Liver (tissue), 9 donors: Measurements from ENCODE around the gene PDZD8. TPM values are rescaled to one million over a fixed set of nuclear protein-coding genes. Genes with fewer than 3 reads are reported as not detected.

ENCODE experiments used
- DNase-seq: peaks from one replicate; pipeline ENCODE4 v3.0.0-alpha.2; 2017; ENCODE audit warnings: low spot score
- H3K27ac ChIP-seq, 2 donors: one replicate each; pipeline ENCODE4 v1.7.0; 2013; ENCODE audit warnings: inconsistent platforms in 2 of 2, low read length in 2 of 2, control low read depth in 1 of 2, low read depth in 1 of 2, mild to moderate bottlenecking in 1 of 2
- H3K27me3 ChIP-seq, 4 donors: one replicate each; pipeline versions ENCODE4 v1.6.1 to v1.7.0; 2013; ENCODE audit warnings: low read length in 3 of 4, inconsistent platforms in 1 of 4, mild to moderate bottlenecking in 1 of 4, moderate library complexity in 1 of 4; ENCODE audit not compliant: control insufficient read depth in 4 of 4, insufficient read depth in 4 of 4
- H3K36me3 ChIP-seq, 4 donors: one replicate each; pipeline versions ENCODE4 v1.6.1 to v1.7.0; 2013; ENCODE audit warnings: low read length in 3 of 4, mild to moderate bottlenecking in 3 of 4, low read depth in 1 of 4, moderate library complexity in 1 of 4; ENCODE audit not compliant: control insufficient read depth in 4 of 4, insufficient read depth in 3 of 4
- H3K4me1 ChIP-seq, 4 donors: one replicate each; pipeline versions ENCODE4 v1.6.1 to v1.7.0; 2013; ENCODE audit warnings: low read length in 3 of 4, mild to moderate bottlenecking in 3 of 4, moderate library complexity in 1 of 4; ENCODE audit not compliant: control insufficient read depth in 4 of 4, insufficient read depth in 4 of 4
- H3K4me3 ChIP-seq, 3 donors: one replicate each; pipeline versions ENCODE4 v1.6.1 to v1.7.0; 2013; ENCODE audit warnings: low read length in 3 of 3, control low read depth in 1 of 3, low read depth in 1 of 3, mild to moderate bottlenecking in 1 of 3
- H3K9ac ChIP-seq, 2 donors: one replicate each; pipeline ENCODE4 v1.7.0; 2013; ENCODE audit warnings: low read length in 2 of 2, mild to moderate bottlenecking in 2 of 2, moderate library complexity in 2 of 2, control low read depth in 1 of 2, low read depth in 1 of 2
- H3K9me3 ChIP-seq, 4 donors: one replicate each; pipeline versions ENCODE4 v1.6.1 to v1.7.0; 2013; ENCODE audit warnings: low read length in 3 of 4; ENCODE audit not compliant: control insufficient read depth in 4 of 4
- ATF3 ChIP-seq: IDR thresholded peaks from 2 replicates; pipeline ENCODE4 v1.6.1; 2016; ENCODE audit warnings: antibody characterized with exemption
- CTCF ChIP-seq: fragments of 150-350 bp; IDR thresholded peaks from 2 replicates; pipeline ENCODE4 v1.5.1; 2017; ENCODE audit warnings: improper control_type of control experiment, low read depth, low read length; ENCODE audit not compliant: missing input control
- EGR1 ChIP-seq, 2 donors: IDR thresholded peaks; 2 replicates each; pipeline ENCODE4 v1.6.1; 2016 to 2018; ENCODE audit warnings: antibody characterized with exemption in 2 of 2, low read depth in 2 of 2
- FOXA1 ChIP-seq: IDR thresholded peaks from 2 replicates; pipeline ENCODE4 v1.6.1; 2016; ENCODE audit warnings: antibody characterized with exemption
- FOXA2 ChIP-seq: IDR thresholded peaks from 2 replicates; pipeline ENCODE4 v1.6.1; 2016; ENCODE audit warnings: antibody characterized with exemption
- GABPA ChIP-seq, 2 donors: IDR thresholded peaks in 1 of 2; conservative IDR thresholded peaks in 1 of 2; 2 replicates each; pipeline ENCODE4 v1.6.1; 2016; ENCODE audit warnings: antibody characterized with exemption in 2 of 2, mild to moderate bottlenecking in 1 of 2, moderate library complexity in 1 of 2
- HNF4A ChIP-seq, 2 donors: conservative IDR thresholded peaks; 2 replicates each; pipeline ENCODE4 v1.6.1; 2016; ENCODE audit warnings: antibody characterized with exemption in 2 of 2, mild to moderate bottlenecking in 2 of 2
- HNF4G ChIP-seq: IDR thresholded peaks from 2 replicates; pipeline ENCODE4 v1.6.1; 2016; ENCODE audit warnings: antibody characterized with exemption
- JUND ChIP-seq, 2 donors: IDR thresholded peaks; 2 replicates each; pipeline ENCODE4 v1.6.1; 2016; ENCODE audit warnings: antibody characterized with exemption in 2 of 2
- NR2F2 ChIP-seq: IDR thresholded peaks from 2 replicates; pipeline ENCODE4 v1.6.1; 2016; ENCODE audit warnings: antibody characterized with exemption
- RAD21 ChIP-seq, 2 donors: IDR thresholded peaks; 2 replicates each; pipeline ENCODE4 v1.6.1; 2016; ENCODE audit warnings: antibody characterized with exemption in 2 of 2, mild to moderate bottlenecking in 2 of 2
- REST ChIP-seq: IDR thresholded peaks from 2 replicates; pipeline ENCODE4 v1.6.1; 2016; ENCODE audit warnings: antibody characterized with exemption, mild to moderate bottlenecking
- RXRA ChIP-seq, 2 donors: IDR thresholded peaks; 2 replicates each; pipeline ENCODE4 v1.6.1; 2017 to 2018; ENCODE audit warnings: antibody characterized with exemption in 2 of 2, mild to moderate bottlenecking in 1 of 2
- TAF1 ChIP-seq: conservative IDR thresholded peaks from 2 replicates; pipeline ENCODE4 v1.6.1; 2016; ENCODE audit warnings: antibody characterized with exemption, mild to moderate bottlenecking
- YY1 ChIP-seq: IDR thresholded peaks from 2 replicates; pipeline ENCODE4 v1.6.1; 2016; ENCODE audit warnings: antibody characterized with exemption, mild to moderate bottlenecking
- WGBS: extraction: QIAGEN DNeasy Blood & Tissue Kit; methylation state at CpG from one replicate; pipeline ENCODE4 v1.1.7; 2013; 5-methylcytosine and 5-hydroxymethylcytosine counted together
- polyA plus RNA-seq, 2 donors: library from polyadenylated mRNA; stranded (reverse) in 1 of 2; unstranded in 1 of 2; fragments of 200-250 nt in 1 of 2; fragments of >200 nt in 1 of 2; fragmentation: Nextera tagmentation in 1 of 2; extraction: Ambion mirVana in 1 of 2; gene quantifications; one replicate each; pipeline versions ENCODE4 v1.2.1 to v1.2.3, GENCODE V29; 2013 to 2015
- total RNA-seq, 2 donors: library from RNA; depleted of rRNA; stranded (reverse); fragments of >200 nt; gene quantifications; one replicate each; pipeline ENCODE4 v1.2.3, GENCODE V29; 2014
- TF ChIP-seq, protein P1 (sequence below): IDR thresholded peaks from 2 replicates; pipeline ENCODE4 v1.6.1; 2016; ENCODE audit warnings: antibody characterized with exemption
- TF ChIP-seq, protein P2 (sequence below): IDR thresholded peaks from 2 replicates; pipeline ENCODE4 v1.6.1; 2016; ENCODE audit warnings: antibody characterized with exemption
- donor health status: healthy.
- donor health status: healthy.
- donor health status: healthy.
- donor health status: healthy.
- donor health status: healthy.

The PDZD8 gene
- total and polyA plus RNA-seq, 4 donors: 9.3 to 38.9 (median 15.1) TPM

DNA sequence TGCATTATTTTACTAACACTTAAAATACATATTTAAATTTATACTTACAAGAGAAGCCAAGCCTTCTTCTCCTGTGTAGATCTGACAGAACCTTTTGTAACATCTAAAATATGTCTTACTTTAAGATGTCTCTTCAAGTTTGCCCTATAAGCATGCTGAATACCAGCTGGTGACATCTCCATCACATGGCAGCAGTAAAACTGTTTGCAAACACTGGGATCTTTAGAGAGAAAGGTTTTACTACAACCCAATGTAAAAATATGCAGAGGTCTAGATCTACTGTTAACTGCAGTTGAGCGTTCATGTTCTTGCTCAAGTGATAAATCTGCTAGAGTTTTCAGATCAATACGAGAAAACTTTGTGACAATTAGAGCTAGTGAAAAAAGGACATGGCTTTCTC is 23.2 kb downstream of the PDZD8 start:
- TF ChIP-seq YY1: no peak
- TF ChIP-seq TAF1: no peak
- TF ChIP-seq HNF4G: no peak
- TF ChIP-seq RAD21 (IDR thresholded peaks at IDR 0.05): no peak
- no peak for TF ChIP-seq NR2F2
- no peak for TF ChIP-seq EGR1 (IDR thresholded peaks at IDR 0.05; ENCODE audit: low read depth in 2 of 2)
- TF ChIP-seq FOXA1: no peak
- TF ChIP-seq CTCF: no peak
- no peak for TF ChIP-seq HNF4A (conservative IDR thresholded peaks at IDR 0.05)
- no peak for TF ChIP-seq FOXA2
- no peak for TF ChIP-seq JUND (IDR thresholded peaks at IDR 0.05)
- TF ChIP-seq GABPA (IDR thresholded peaks at IDR 0.05 in 1 of 2, conservative IDR thresholded peaks at IDR 0.05 in 1 of 2): no peak
- TF ChIP-seq RXRA (IDR thresholded peaks at IDR 0.05): no peak
- TF ChIP-seq ATF3: no peak
- TF ChIP-seq, protein P1, sequence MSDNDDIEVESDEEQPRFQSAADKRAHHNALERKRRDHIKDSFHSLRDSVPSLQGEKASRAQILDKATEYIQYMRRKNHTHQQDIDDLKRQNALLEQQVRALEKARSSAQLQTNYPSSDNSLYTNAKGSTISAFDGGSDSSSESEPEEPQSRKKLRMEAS: no peak
- TF ChIP-seq, protein P2, sequence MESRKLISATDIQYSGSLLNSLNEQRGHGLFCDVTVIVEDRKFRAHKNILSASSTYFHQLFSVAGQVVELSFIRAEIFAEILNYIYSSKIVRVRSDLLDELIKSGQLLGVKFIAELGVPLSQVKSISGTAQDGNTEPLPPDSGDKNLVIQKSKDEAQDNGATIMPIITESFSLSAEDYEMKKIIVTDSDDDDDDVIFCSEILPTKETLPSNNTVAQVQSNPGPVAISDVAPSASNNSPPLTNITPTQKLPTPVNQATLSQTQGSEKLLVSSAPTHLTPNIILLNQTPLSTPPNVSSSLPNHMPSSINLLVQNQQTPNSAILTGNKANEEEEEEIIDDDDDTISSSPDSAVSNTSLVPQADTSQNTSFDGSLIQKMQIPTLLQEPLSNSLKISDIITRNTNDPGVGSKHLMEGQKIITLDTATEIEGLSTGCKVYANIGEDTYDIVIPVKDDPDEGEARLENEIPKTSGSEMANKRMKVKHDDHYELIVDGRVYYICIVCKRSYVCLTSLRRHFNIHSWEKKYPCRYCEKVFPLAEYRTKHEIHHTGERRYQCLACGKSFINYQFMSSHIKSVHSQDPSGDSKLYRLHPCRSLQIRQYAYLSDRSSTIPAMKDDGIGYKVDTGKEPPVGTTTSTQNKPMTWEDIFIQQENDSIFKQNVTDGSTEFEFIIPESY: no peak
- no peak for TF ChIP-seq REST
- Histone ChIP-seq H3K4me3 (no peak overlapping the region), H3K27me3 (no peaks in the 10 kb centered on the region), H3K36me3 (no peaks in the 10 kb centered on the region), H3K4me1 (peaks cover 0 to 24% (median 11%) of the 10 kb centered on the region in 4 donors), H3K9me3 (no peaks in the 10 kb centered on the region), H3K9ac (no peak overlapping the region), H3K27ac (no peak overlapping the region)
- no peak for DNase-seq
- WGBS: 65% methylated on average over 2 of the region's 2 CpGs

DNA sequence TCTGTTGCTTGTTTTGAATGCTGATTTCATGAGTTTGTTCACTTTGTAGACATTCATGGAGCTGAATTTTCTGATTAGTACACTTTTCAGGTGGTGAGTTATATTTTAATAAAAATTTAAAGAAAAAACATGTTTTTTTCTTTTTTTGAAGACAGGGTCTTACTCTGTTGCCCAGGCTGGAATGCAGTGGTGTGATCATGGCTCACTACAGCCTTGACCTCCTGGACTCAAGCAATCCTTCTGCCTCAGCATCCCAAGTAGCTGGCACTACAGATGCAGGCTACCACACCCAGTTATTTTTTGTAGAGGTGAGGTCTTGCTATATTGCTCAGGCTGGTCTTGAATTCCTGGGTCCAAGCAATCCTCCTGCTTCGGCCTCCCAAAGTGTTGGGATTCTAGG is 23.7 kb downstream of the PDZD8 start:
- no peaks in the 10 kb centered on the region for H3K36me3 ChIP-seq
- peaks cover 2 to 24% (median 10%) of the 10 kb centered on the region in 4 donors for H3K4me1 ChIP-seq
- TF ChIP-seq CTCF (no peak), GABPA (IDR thresholded peaks at IDR 0.05 in 1 of 2, conservative IDR thresholded peaks at IDR 0.05 in 1 of 2) (no peak), TAF1 (no peak), HNF4A (conservative IDR thresholded peaks at IDR 0.05) (no peak), RAD21 (IDR thresholded peaks at IDR 0.05) (no peak), FOXA2 (no peak), FOXA1 (no peak), ATF3 (no peak), NR2F2 (no peak), JUND (IDR thresholded peaks at IDR 0.05) (no peak)
- TF ChIP-seq, protein P2: no peak
- no peak for DNase-seq
- no peak overlapping the region for H3K4me3 ChIP-seq
- WGBS: 91% methylated on average over 1 of the region's 1 CpG
- no peaks in the 10 kb centered on the region for H3K9me3 ChIP-seq
- no peak overlapping the region for H3K27ac ChIP-seq
- H3K27me3 ChIP-seq: no peaks in the 10 kb centered on the region
- H3K9ac ChIP-seq: no peak overlapping the region
